Measurements from ENCODE around the gene LPP.

The LPP gene

GRCh38 chr3:188916934-188917401, 763.0 kb downstream of the LPP start:
- DNase-seq (ENCODE audit: extremely low read depth in 1 of 2, low read depth in 1 of 2), result no peak

- no peak for DNase-seq (ENCODE audit: extremely low read depth in 1 of 2, low read depth in 1 of 2)
Measured at GRCh38 chr3:188918093-188918492, 764.1 kb downstream of the LPP start.

- no peak for DNase-seq (ENCODE audit: extremely low read depth in 1 of 2, low read depth in 1 of 2)
Measured at GRCh38 chr3:188923671-188924070, 769.7 kb downstream of the LPP start.

- DNase-seq (ENCODE audit: extremely low read depth in 1 of 2, low read depth in 1 of 2), result no peak
Measured at GRCh38 chr3:188925376-188925775, 771.4 kb downstream of the LPP start.

GRCh38 chr3:188926111-188926510, 772.2 kb downstream of the LPP start:
- no peak for DNase-seq (ENCODE audit: extremely low read depth in 1 of 2, low read depth in 1 of 2)

GRCh38 chr3:188926741-188927511, 773.0 kb downstream of the LPP start:
- no peak for DNase-seq (ENCODE audit: extremely low read depth in 1 of 2, low read depth in 1 of 2)

GRCh38 chr3:188927971-188928370, 774.0 kb downstream of the LPP start:
- no peak for DNase-seq (ENCODE audit: extremely low read depth in 1 of 2, low read depth in 1 of 2)

GRCh38 chr3:188929137-188929536, 775.2 kb downstream of the LPP start:
- no peak for DNase-seq (ENCODE audit: extremely low read depth in 1 of 2, low read depth in 1 of 2)

GRCh38 chr3:188931036-188931435, 777.1 kb downstream of the LPP start:
- DNase-seq (ENCODE audit: extremely low read depth in 1 of 2, low read depth in 1 of 2), result no peak

GRCh38 chr3:188931531-188931930, 777.6 kb downstream of the LPP start:
- no peak for DNase-seq (ENCODE audit: extremely low read depth in 1 of 2, low read depth in 1 of 2)

- DNase-seq (ENCODE audit: extremely low read depth in 1 of 2, low read depth in 1 of 2), result no peak
Measured at GRCh38 chr3:188934989-188935388, 781.0 kb downstream of the LPP start.

- DNase-seq (ENCODE audit: extremely low read depth in 1 of 2, low read depth in 1 of 2), result no peak
Measured at GRCh38 chr3:188936597-188937107, 782.7 kb downstream of the LPP start.

GRCh38 chr3:188937389-188937788, 783.4 kb downstream of the LPP start:
- DNase-seq (ENCODE audit: extremely low read depth in 1 of 2, low read depth in 1 of 2), result no peak

- no peak for DNase-seq (ENCODE audit: extremely low read depth in 1 of 2, low read depth in 1 of 2)
Measured at GRCh38 chr3:188938999-188939398, 785.0 kb downstream of the LPP start.

- DNase-seq (ENCODE audit: extremely low read depth in 1 of 2, low read depth in 1 of 2), result no peak
Measured at GRCh38 chr3:188939814-188940572, 786.0 kb downstream of the LPP start.
